Activated CD8-positive, alpha-beta T cell treated with anti-CD3 and anti-CD28 coated beads for 36 hours (primary cell): ENCODE measurements around the gene ADM2. TPM values are rescaled to one million over a fixed set of nuclear protein-coding genes. Genes with fewer than 3 reads are reported as not detected.

Experiments
- ATAC-seq: fragments of 200-7000 bp; cut with Tn5 transposase; one replicate; pipeline ENCODE4 v1.10.0; 2021; ENCODE audit warnings: mild to moderate bottlenecking, moderate library complexity
- CTCF ChIA-PET: fragments of 350-600 bp; sonication (Branson Sonifier 250); formaldehyde crosslinking; loops from one replicate; lab custom pipeline; 2021; ENCODE audit warnings: antibody characterized with exemption; lab: Charles Lee
- POLR2A ChIA-PET: fragments of 350-600 bp; sonication (Branson Sonifier 250); formaldehyde crosslinking; loops from one replicate; lab custom pipeline; 2021; ENCODE audit warnings: antibody characterized with exemption; lab: Charles Lee
- DNase-seq: peaks from one replicate; pipeline ENCODE4 v3.0.0-alpha.2; 2020
- H3K27ac Mint-ChIP-seq: one replicate; pipeline ENCODE4 v1.8.0; 2021; ENCODE audit warnings: mild to moderate bottlenecking, mixed read lengths
- H3K27me3 Mint-ChIP-seq: one replicate; pipeline ENCODE4 v1.8.0; 2021; ENCODE audit warnings: mixed read lengths
- H3K36me3 Mint-ChIP-seq: one replicate; pipeline ENCODE4 v1.8.0; 2021; ENCODE audit warnings: low read depth, mixed read lengths
- H3K4me1 Mint-ChIP-seq: one replicate; pipeline ENCODE4 v1.8.0; 2021; ENCODE audit warnings: low read depth, mixed read lengths
- H3K4me3 Mint-ChIP-seq: one replicate; pipeline ENCODE4 v1.8.0; 2021; ENCODE audit warnings: mild to moderate bottlenecking, moderate library complexity, mixed read lengths
- H3K9me3 Mint-ChIP-seq: one replicate; pipeline ENCODE4 v1.8.0; 2021; ENCODE audit warnings: mixed read lengths
- intact Hi-C: fragments of 100-400 bp; cut with micrococcal nuclease; formaldehyde crosslinking; loops from one replicate; pipeline ENCODE4 v1.10.0; 2022
- total RNA-seq, 2 experiments: library from RNA; stranded (reverse); gene quantifications; one replicate each; pipeline ENCODE4 v1.2.3, GENCODE V29; 2021
- TF ChIP-seq, protein P1 (sequence below): fragments of 200-600 bp; IDR thresholded peaks from one replicate; pipeline ENCODE4 v1.8.0; 2022; ENCODE audit warnings: antibody characterized with exemption, mild to moderate bottlenecking

ADM2 gene
- total RNA-seq, 2 experiments from 2014 or later, result 5.5 to 6.8 TPM

DNA sequence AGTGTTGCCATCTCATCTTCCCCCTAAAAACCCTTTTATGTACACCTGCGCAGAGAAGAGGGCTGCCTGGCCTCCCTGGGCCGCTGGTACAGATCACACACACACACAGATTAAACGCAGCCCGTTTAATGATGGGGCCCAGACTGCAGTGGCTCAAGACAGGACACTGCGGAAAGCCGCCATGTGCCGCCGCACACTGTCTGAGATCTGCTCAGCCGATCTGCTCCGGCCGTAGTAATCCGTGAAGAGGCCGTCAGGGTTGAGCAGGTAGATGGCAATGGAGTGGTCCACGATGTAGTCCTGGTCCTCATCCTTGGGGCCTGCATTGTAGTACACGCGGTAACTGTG is 42.1 kb downstream of the ADM2 start:
- Mint-ChIP-seq H3K36me3 (peaks cover 31% of the 10 kb centered on the region), H3K4me3 (peak overlapping the region; percentile 94), H3K27ac (no peak overlapping the region), H3K9me3 (no peaks in the 10 kb centered on the region), H3K27me3 (no peaks in the 10 kb centered on the region), H3K4me1 (peaks cover 23% of the 10 kb centered on the region)
- CTCF ChIA-PET, result no interaction called here
- intact Hi-C loops, result no loop called here
- TF ChIP-seq, protein P1, sequence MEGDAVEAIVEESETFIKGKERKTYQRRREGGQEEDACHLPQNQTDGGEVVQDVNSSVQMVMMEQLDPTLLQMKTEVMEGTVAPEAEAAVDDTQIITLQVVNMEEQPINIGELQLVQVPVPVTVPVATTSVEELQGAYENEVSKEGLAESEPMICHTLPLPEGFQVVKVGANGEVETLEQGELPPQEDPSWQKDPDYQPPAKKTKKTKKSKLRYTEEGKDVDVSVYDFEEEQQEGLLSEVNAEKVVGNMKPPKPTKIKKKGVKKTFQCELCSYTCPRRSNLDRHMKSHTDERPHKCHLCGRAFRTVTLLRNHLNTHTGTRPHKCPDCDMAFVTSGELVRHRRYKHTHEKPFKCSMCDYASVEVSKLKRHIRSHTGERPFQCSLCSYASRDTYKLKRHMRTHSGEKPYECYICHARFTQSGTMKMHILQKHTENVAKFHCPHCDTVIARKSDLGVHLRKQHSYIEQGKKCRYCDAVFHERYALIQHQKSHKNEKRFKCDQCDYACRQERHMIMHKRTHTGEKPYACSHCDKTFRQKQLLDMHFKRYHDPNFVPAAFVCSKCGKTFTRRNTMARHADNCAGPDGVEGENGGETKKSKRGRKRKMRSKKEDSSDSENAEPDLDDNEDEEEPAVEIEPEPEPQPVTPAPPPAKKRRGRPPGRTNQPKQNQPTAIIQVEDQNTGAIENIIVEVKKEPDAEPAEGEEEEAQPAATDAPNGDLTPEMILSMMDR, result no peak
- no peak for ATAC-seq
- POLR2A ChIA-PET, result interaction anchor here (0.8 to 5.8 kb wide), 7 partner anchors 8 to 97 kb away, joined by 3 to 111 read pairs (median 21); partner anchors contain the start of genes LMF2, NCAPH2, SBF1 and SYCE3
- no peak for DNase-seq

DNA sequence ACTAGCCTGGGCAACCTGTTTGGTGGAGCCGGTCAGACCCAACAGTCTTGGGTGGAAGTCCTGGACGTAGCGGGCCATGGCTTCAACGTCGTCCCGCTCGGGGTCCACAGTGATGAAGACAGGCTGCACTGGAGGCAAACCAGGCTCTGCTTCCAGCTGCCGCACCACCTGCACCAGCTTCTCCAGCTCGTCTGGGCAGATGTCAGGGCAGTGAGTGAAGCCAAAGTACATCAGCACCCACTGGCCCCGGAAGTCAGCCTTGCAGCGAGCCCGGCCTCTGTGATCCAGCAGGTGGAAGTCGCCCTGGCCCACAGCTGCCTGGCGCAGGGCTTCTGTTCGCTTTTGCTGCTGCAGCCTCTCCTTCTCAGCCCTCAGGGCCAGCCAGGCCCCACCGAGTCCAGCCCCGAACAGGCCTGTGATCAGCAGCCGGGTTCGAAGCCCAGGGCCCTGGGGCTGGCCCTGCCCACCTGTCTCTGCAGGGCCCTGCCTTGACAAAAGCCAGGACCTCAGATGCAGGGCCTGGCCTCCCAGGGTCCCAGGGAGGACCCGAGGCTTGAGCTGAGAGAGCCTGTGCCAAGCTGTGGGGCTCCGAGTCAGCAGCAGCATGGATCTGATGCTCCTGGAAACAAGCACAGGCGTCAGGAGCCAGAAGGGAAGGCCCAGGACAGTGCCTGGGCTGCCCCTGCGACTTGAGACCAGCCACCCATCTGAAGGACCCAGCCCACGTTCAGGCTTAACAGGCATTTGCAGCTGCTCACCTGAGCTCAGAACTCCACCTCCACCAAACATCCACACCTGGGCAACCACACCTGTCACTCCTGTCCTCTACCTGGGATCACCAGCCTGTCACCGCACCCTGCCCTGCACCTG is 42.7 kb downstream of the ADM2 start:
- intact Hi-C loops, result no loop called here
- ChIA-PET CTCF (interaction anchor here (1.4 to 4.3 kb wide), 10 partner anchors 9 to 318 kb away, joined by 3 to 80 read pairs (median 21); partner anchors contain the start of genes KLHDC7B, LMF2, NCAPH2 and SYCE3), POLR2A (interaction anchor here (0.8 to 6.7 kb wide), 16 partner anchors 8 to 333 kb away, joined by 3 to 175 read pairs (median 20); partner anchors contain the start of genes CHKB, KLHDC7B, LMF2 and NCAPH2)
- no peak for DNase-seq
- Mint-ChIP-seq H3K27me3 (no peaks in the 10 kb centered on the region), H3K4me1 (peaks cover 25% of the 10 kb centered on the region), H3K4me3 (peak overlapping the region; percentile 94), H3K9me3 (no peaks in the 10 kb centered on the region), H3K27ac (peak overlapping the region; percentile 86), H3K36me3 (peaks cover 36% of the 10 kb centered on the region)
- no peak for ATAC-seq
- TF ChIP-seq, protein P1, result no peak

DNA sequence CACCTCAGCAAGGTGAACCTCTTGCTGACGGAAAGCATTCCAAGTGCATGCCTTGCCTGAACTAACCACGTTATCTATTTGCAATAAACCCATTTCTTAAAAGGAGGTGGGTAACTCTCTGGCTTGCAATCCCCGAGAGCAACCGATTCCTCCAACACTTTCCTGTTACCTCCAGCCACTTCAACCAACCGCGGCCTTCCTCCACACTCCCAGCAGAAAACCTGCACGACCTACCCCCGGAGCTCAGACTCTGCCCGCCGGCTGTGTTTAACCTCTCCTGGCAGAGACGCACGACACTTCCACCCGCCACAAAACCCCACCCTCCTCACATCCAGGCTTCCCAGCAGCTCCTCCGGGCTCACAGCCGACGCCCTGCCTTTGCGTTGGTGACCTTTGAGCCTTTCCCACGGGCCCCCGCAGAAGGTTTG is 43.3 kb downstream of the ADM2 start:
- Mint-ChIP-seq H3K9me3 (no peaks in the 10 kb centered on the region), H3K36me3 (peaks cover 32% of the 10 kb centered on the region), H3K27me3 (no peaks in the 10 kb centered on the region), H3K27ac (peak overlapping the region; percentile 86), H3K4me3 (peak overlapping the region; percentile 94), H3K4me1 (peaks cover 25% of the 10 kb centered on the region)
- ATAC-seq (no peak), DNase-seq (no peak)
- intact Hi-C loops, result loop anchor here (5.0 kb wide), 1 partner anchor 58 kb away; the partner anchor contains the start of gene CHKB
- TF ChIP-seq, protein P1, result no peak
- ChIA-PET CTCF (interaction anchor here (1.3 to 4.3 kb wide), 16 partner anchors 10 to 318 kb away, joined by 3 to 80 read pairs (median 14); partner anchors contain the start of genes HDAC10, KLHDC7B, LMF2 and MAPK12), POLR2A (interaction anchor here (0.8 to 6.7 kb wide), 20 partner anchors 9 to 334 kb away, joined by 3 to 175 read pairs (median 14); partner anchors contain the start of genes CHKB, HDAC10, KLHDC7B and LMF2)

DNA sequence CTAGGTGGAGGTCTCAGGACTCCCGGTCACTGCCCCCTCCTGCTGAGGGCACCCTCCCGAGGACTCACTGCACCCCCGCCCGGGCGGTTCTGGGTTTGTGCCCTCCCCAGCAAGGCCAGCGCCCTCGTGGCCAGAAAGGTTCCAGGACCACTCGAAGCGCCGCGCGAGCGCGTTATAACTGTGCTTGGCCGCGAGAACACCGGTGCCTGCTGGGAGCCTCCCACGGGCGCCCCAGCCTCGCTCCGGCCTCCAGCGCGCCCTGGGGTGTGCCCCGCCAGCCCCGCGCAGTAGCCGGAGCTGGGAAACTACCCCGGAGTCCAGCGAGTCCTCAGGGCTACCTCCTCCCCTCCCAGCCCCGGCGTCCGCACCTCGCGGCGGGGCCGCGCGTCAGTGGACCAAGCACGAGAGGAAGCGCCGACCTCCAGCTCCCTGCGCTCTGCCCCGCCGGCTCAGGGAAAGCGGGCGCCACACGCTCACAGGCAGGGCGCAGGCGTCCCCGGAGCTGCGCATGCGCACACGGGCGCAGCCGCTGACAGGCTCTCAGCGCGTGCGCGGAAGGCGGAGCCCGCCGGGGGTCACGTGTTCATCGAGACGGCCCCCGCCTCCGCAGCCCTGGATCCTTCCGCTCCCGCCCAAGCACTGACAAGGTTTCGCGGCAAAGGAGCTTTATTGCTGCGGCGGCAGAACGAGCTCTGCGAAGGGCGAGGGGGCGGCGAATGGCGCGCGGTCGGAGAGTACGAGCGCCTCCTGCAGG is 43.9 kb downstream of the ADM2 start, which contains the start of gene SCO2:
SCO2 (minus strand) TSS at position 495 of the 754 bp plus-strand sequence. CDS start 1,187 bp downstream, outside the sequence.
- Mint-ChIP-seq H3K9me3 (no peaks in the 10 kb centered on the region), H3K27ac (peak within 1 kb of the TSS; percentile 88), H3K4me3 (peak within 1 kb of the TSS; percentile 94), H3K4me1 (peaks cover 25% of the 10 kb centered on the region), H3K27me3 (no peaks in the 10 kb centered on the region), H3K36me3 (peaks cover 28% of the 10 kb centered on the region)
- DNase-seq (peak; percentile 99), ATAC-seq (peak; percentile 59)
- POLR2A ChIA-PET, result interaction anchor here (0.8 to 6.7 kb wide), 37 partner anchors 10 to 335 kb away, joined by 3 to 175 read pairs (median 4); partner anchors contain the start of genes ADM2, ARSA, CHKB and CPT1B
- intact Hi-C loops, result loop anchor here (5.0 kb wide), 1 partner anchor 57 kb away; the partner anchor contains the start of gene CHKB
- TF ChIP-seq, protein P1, result no peak
- CTCF ChIA-PET, result interaction anchor here (0.6 to 4.3 kb wide), 49 partner anchors 10 to 563 kb away, joined by 3 to 80 read pairs (median 4); partner anchors contain the start of genes ARSA, CHKB, HDAC10 and KLHDC7B
